GM23248 (cell line): Measurements from ENCODE around the gene MTMR11. TPM values are rescaled to one million over a fixed set of nuclear protein-coding genes. Genes with fewer than 3 reads are reported as not detected.
A peak's percentile ranks its signal among the peaks of the same experiment; 100 is the strongest.

Experiments
- DNase-seq: peaks from one replicate; pipeline ENCODE4 v3.0.0-alpha.2; 2015
- H2AFZ ChIP-seq: fragments of 200-600 bp; sonication (generic); 2 replicates; pipeline ENCODE4 v1.6.1; 2016; ENCODE audit warnings: antibody characterized with exemption
- H3F3A ChIP-seq: fragments of 200-600 bp; sonication (generic); 2 replicates; pipeline ENCODE4 v1.6.1; 2016; ENCODE audit warnings: mild to moderate bottlenecking, antibody characterized with exemption, mixed run types; ENCODE audit not compliant: insufficient read depth
- H3K27ac ChIP-seq: fragments of 200-600 bp; sonication (generic); 2 replicates; pipeline ENCODE4 v1.5.1; 2016; ENCODE audit warnings: mild to moderate bottlenecking
- H3K27me3 ChIP-seq: fragments of 200-600 bp; sonication (generic); replicated peaks from 2 replicates; pipeline ENCODE4 v1.6.1; 2016; ENCODE audit warnings: mild to moderate bottlenecking; ENCODE audit not compliant: insufficient read depth
- H3K36me3 ChIP-seq: fragments of 200-600 bp; sonication (generic); 2 replicates; pipeline ENCODE4 v1.6.1; 2016; ENCODE audit warnings: low read depth, mild to moderate bottlenecking
- H3K4me1 ChIP-seq: fragments of 200-600 bp; sonication (generic); 2 replicates; pipeline ENCODE4 v1.6.1; 2016; ENCODE audit warnings: mild to moderate bottlenecking; ENCODE audit not compliant: insufficient read depth
- H3K4me2 ChIP-seq: fragments of 200-600 bp; sonication (generic); one replicate; pipeline ENCODE4 v1.6.1; 2016; ENCODE audit warnings: mild to moderate bottlenecking; ENCODE audit not compliant: unreplicated experiment
- H3K4me3 ChIP-seq: fragments of 200-600 bp; sonication (generic); 2 replicates; pipeline ENCODE4 v1.5.1; 2016; ENCODE audit warnings: mild to moderate bottlenecking
- H3K79me2 ChIP-seq: fragments of 200-600 bp; sonication (generic); 2 replicates; pipeline ENCODE4 v1.6.1; 2016; ENCODE audit warnings: mild to moderate bottlenecking; ENCODE audit not compliant: insufficient read depth
- H3K9ac ChIP-seq: fragments of 200-600 bp; sonication (generic); 2 replicates; pipeline ENCODE4 v1.6.1; 2016; ENCODE audit warnings: mild to moderate bottlenecking
- H3K9me2 ChIP-seq: fragments of 200-600 bp; sonication (generic); 2 replicates; pipeline ENCODE4 v1.6.1; 2016; ENCODE audit warnings: mixed run types, mild to moderate bottlenecking, moderate library complexity; ENCODE audit not compliant: insufficient read depth
- H3K9me3 ChIP-seq: fragments of 200-600 bp; sonication (generic); one replicate; pipeline ENCODE4 v1.6.1; 2017; ENCODE audit warnings: low read depth
- H4K20me1 ChIP-seq: fragments of 200-600 bp; sonication (generic); 2 replicates; pipeline ENCODE4 v1.6.0; 2016; ENCODE audit not compliant: insufficient read depth
- EZH2 ChIP-seq: fragments of 200-600 bp; sonication (generic); IDR thresholded peaks from 2 replicates; pipeline ENCODE4 v1.6.1; 2018; ENCODE audit warnings: antibody characterized with exemption, mild to moderate bottlenecking; ENCODE audit not compliant: insufficient read depth, poor library complexity, severe bottlenecking
- EZH2phosphoT487 ChIP-seq: fragments of 200-600 bp; sonication (generic); IDR thresholded peaks from 2 replicates; pipeline ENCODE4 v1.6.1; 2018; ENCODE audit warnings: antibody characterized with exemption, moderate library complexity, mild to moderate bottlenecking, low read depth; ENCODE audit not compliant: insufficient read depth
- WGBS, 2 experiments: methylation state at CpG; one replicate each; pipeline ENCODE4 v1.1.6; 2015 to 2017; ENCODE audit warnings: low lambda C conversion rate in 2 of 2, low coverage in 1 of 2; ENCODE audit errors: missing lambda C conversion rate in 2 of 2; 5-methylcytosine and 5-hydroxymethylcytosine counted together
- in situ Hi-C: fragments of 300-500 bp; cut with MboI; formaldehyde crosslinking; loops from 2 replicates; pipeline ENCODE4 v1.15.0; 2020
- polyA plus RNA-seq: library from polyadenylated mRNA; unstranded; fragments of >200 nt; fragmentation: Nextera tagmentation; extraction: Ambion mirVana; gene quantifications from 2 replicates; pipeline ENCODE4 v1.2.1, GENCODE V29; 2016
- total RNA-seq: library from RNA; depleted of rRNA; stranded (reverse); fragments of >200 nt; shearing (Covaris generic); gene quantifications from 2 replicates; pipeline ENCODE4 v1.2.3, GENCODE V29; 2014

The MTMR11 gene
- total and polyA plus RNA-seq, 2 experiments from 2014 or later = 12.4 to 13.1 TPM

DNA sequence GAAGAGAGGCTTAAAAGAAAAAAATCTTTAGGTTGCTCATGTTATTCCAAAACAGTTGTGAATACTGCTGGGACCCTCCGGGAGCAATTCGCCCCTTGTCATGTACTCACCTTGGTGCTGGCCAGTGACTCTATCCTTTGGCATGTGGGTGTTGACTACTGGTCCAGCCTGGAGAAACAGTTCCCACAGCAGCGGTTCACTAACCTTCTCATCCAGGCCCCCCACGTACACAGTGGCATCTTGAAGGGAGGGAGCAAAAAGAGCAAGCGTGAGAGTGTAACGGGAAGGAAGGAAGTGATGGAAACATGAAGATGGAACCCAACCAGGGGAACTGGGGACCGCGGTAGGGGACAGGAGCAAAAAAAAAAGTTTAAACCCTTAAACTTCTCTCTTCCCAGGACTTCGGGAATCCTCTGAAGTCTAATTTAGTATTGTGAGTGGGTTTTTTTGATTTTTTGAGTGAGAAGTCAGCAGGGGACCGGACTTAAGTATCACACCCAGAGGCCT lies 9.6 kb downstream of the MTMR11 start:
- in situ Hi-C loops = no loop called here
- no peaks in the 10 kb centered on the region for H3K9me2 ChIP-seq
- peak overlapping the region; percentile 95 for H3K4me3 ChIP-seq
- H3K27me3 ChIP-seq = no peaks in the 10 kb centered on the region
- 1% methylated on average over 10 of the region's 10 CpGs for WGBS, 2 experiments
- DNase-seq = peak; percentile 43
- H3K4me1 ChIP-seq = peaks cover 39% of the 10 kb centered on the region
- peaks cover 37% of the 10 kb centered on the region for H3K36me3 ChIP-seq
- H3K27ac ChIP-seq = peak overlapping the region; percentile 90
- H2AFZ ChIP-seq = peak overlapping the region; percentile 81
- H3K4me2 ChIP-seq = peak overlapping the region; percentile 90
- peak overlapping the region; percentile 91 for H3K9ac ChIP-seq
- H4K20me1 ChIP-seq = no peaks in the 10 kb centered on the region
- TF ChIP-seq EZH2 (no peak), EZH2phosphoT487 (no peak)
- H3F3A ChIP-seq = peaks cover 30% of the 10 kb centered on the region
- peaks cover 35% of the 10 kb centered on the region for H3K79me2 ChIP-seq
- H3K9me3 ChIP-seq = no peaks in the 10 kb centered on the region

DNA sequence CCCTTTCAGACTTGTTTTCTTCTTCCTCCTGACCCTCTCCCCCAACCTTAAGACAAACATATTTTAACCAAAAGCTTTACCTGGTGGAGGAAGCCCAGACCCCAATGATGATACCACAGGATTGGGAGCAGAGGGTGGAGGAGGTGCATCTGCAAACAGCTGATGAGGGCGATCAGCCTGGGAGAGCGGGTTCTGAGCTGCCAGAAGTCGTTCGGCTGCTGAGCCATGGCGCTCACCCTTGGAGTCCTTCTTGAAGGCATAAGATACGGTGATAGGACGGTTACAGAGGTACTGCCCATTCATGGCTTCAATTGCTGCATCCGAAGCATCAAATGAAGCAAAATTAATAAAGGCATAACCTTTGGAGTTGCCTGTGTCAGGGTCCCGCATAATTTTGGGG lies 10.4 kb downstream of the MTMR11 start:
- 89 to 93% methylated on average over 9 of the region's 9 CpGs for WGBS, 2 experiments
- H3K36me3 ChIP-seq = peaks cover 42% of the 10 kb centered on the region
- peak overlapping the region; percentile 90 for H3K4me2 ChIP-seq
- H3F3A ChIP-seq = peaks cover 37% of the 10 kb centered on the region
- peaks cover 35% of the 10 kb centered on the region for H3K79me2 ChIP-seq
- in situ Hi-C loops = no loop called here
- no peaks in the 10 kb centered on the region for H3K27me3 ChIP-seq
- TF ChIP-seq EZH2phosphoT487 = no peak
- TF ChIP-seq EZH2 = no peak
- H3K4me1 ChIP-seq = peaks cover 34% of the 10 kb centered on the region
- H3K4me3 ChIP-seq = peak overlapping the region; percentile 95
- no peaks in the 10 kb centered on the region for H4K20me1 ChIP-seq
- no peak overlapping the region for H3K27ac ChIP-seq
- H2AFZ ChIP-seq = no peak overlapping the region
- no peak for DNase-seq
- no peaks in the 10 kb centered on the region for H3K9me3 ChIP-seq
- H3K9me2 ChIP-seq = no peaks in the 10 kb centered on the region
- H3K9ac ChIP-seq = 0 out of 2 replicates have a peak overlapping the region, but pooled peaks have one; percentile 91

DNA sequence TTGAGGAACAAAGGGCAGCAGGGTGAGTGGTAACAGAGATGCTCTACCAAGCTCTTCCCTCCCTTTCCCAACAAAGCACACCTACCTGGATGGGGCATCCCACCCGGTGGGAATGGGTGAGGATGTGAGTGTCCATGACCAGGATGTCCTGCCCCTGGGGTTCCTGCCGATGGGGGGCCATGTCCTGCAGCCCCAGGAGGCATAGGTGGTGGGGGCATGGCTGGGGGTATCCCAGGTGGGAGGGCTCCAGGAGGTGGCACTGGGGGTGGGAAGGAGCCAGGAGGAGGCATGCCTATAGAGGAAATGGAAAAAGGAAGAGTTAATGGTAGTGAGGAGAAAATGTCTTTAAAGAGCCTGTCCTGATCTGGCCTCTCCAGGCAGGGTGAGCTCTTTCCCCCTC lies 10.9 kb downstream of the MTMR11 start:
- H3K27me3 ChIP-seq = no peaks in the 10 kb centered on the region
- H3K4me1 ChIP-seq = peaks cover 28% of the 10 kb centered on the region
- 98 to 100% methylated on average over 2 of the region's 2 CpGs for WGBS, 2 experiments
- peaks cover 42% of the 10 kb centered on the region for H3K36me3 ChIP-seq
- H3K79me2 ChIP-seq = peaks cover 35% of the 10 kb centered on the region
- DNase-seq = no peak
- H3K9me3 ChIP-seq = no peaks in the 10 kb centered on the region
- peaks cover 37% of the 10 kb centered on the region for H3F3A ChIP-seq
- H3K4me2 ChIP-seq = peak overlapping the region; percentile 90
- H3K4me3 ChIP-seq = no peak overlapping the region
- TF ChIP-seq EZH2phosphoT487 = no peak
- no peak for TF ChIP-seq EZH2
- no peaks in the 10 kb centered on the region for H4K20me1 ChIP-seq
- H3K27ac ChIP-seq = no peak overlapping the region
- in situ Hi-C loops = no loop called here
- H2AFZ ChIP-seq = no peak overlapping the region
- no peaks in the 10 kb centered on the region for H3K9me2 ChIP-seq
- H3K9ac ChIP-seq = no peak overlapping the region

DNA sequence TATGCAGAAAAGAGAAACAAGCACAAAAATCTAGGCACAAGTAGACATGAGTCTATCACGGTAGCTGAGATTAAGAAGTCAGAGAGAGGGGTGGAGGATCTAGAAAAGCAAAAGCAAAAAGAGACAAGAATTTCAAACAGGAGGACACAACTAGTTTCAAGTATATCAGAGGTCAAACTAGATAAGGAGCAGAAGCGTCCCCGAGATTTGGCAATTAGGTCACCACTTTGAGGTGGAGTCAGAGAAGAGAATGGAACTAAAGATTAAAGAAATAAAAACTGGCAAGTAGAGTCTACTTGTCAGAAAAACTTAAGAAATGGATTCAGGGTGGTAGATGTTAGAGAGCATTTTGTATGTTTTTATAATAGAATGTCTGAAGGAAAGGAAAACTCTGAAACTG lies 11.3 kb downstream of the MTMR11 start:
- H3K9me2 ChIP-seq = no peaks in the 10 kb centered on the region
- peaks cover 42% of the 10 kb centered on the region for H3K36me3 ChIP-seq
- H3K4me1 ChIP-seq = peaks cover 25% of the 10 kb centered on the region
- H4K20me1 ChIP-seq = no peaks in the 10 kb centered on the region
- H3K79me2 ChIP-seq = peaks cover 35% of the 10 kb centered on the region
- H3K27me3 ChIP-seq = no peaks in the 10 kb centered on the region
- no peaks in the 10 kb centered on the region for H3K9me3 ChIP-seq
- no peak overlapping the region for H3K9ac ChIP-seq
- in situ Hi-C loops = no loop called here
- peaks cover 34% of the 10 kb centered on the region for H3F3A ChIP-seq
- 87 to 89% methylated on average over 3 of the region's 3 CpGs for WGBS, 2 experiments
- H3K4me2 ChIP-seq = peak overlapping the region; percentile 1
- H3K4me3 ChIP-seq = no peak overlapping the region
- no peak for TF ChIP-seq EZH2phosphoT487
- TF ChIP-seq EZH2 = no peak
- H2AFZ ChIP-seq = no peak overlapping the region
- H3K27ac ChIP-seq = no peak overlapping the region
- no peak for DNase-seq
